CD4-positive, alpha-beta memory T cell (primary cell): Measurements from ENCODE around the gene LSM11. TPM values are rescaled to one million over a fixed set of nuclear protein-coding genes. Genes with fewer than 3 reads are reported as not detected.

Source experiments
- CTCF ChIA-PET: fragments of 350-600 bp; sonication (Branson Sonifier 250); formaldehyde crosslinking; loops from one replicate; lab custom pipeline; 2021; ENCODE audit warnings: inconsistent platforms; ENCODE audit not compliant: partially characterized antibody; lab: Charles Lee
- POLR2A ChIA-PET: fragments of 350-600 bp; sonication (Branson Sonifier 250); formaldehyde crosslinking; loops from one replicate; lab custom pipeline; 2021; ENCODE audit not compliant: partially characterized antibody; lab: Charles Lee
- DNase-seq, 5 donors: peaks; one replicate each; pipeline versions ENCODE4 v3.0.0 to v3.0.0-alpha.2; 2020 to 2022; ENCODE audit warnings: mixed read lengths in 1 of 5
- H3K27ac ChIP-seq: one replicate; pipeline ENCODE4 v1.7.0; 2013; ENCODE audit warnings: low read depth, low read length
- H3K27me3 ChIP-seq: 2 replicates; pipeline ENCODE4 v1.7.0; 2013; ENCODE audit warnings: mild to moderate bottlenecking, low read length, moderate library complexity; ENCODE audit not compliant: insufficient read depth
- H3K36me3 ChIP-seq: 2 replicates; pipeline ENCODE4 v1.7.0; 2013; ENCODE audit warnings: mild to moderate bottlenecking, low read length, moderate library complexity; ENCODE audit not compliant: insufficient read depth
- H3K4me1 ChIP-seq: 2 replicates; pipeline ENCODE4 v1.7.0; 2013; ENCODE audit warnings: mild to moderate bottlenecking, low read length, moderate library complexity; ENCODE audit not compliant: insufficient read depth
- H3K4me3 ChIP-seq, 2 donors: one replicate each; pipeline ENCODE4 v1.7.0; 2013; ENCODE audit warnings: low read length in 2 of 2, mild to moderate bottlenecking in 1 of 2
- H3K9me3 ChIP-seq, 2 donors: one replicate each; pipeline ENCODE4 v1.7.0; 2013; ENCODE audit warnings: low read length in 2 of 2, control low read depth in 1 of 2; ENCODE audit not compliant: control insufficient read depth in 1 of 2
- H3K27ac Mint-ChIP-seq, 7 donors: one replicate each; pipeline ENCODE4 v1.8.0; 2020 to 2021; ENCODE audit warnings: mixed read lengths in 7 of 7, mild to moderate bottlenecking in 6 of 7, inconsistent platforms in 3 of 7, moderate library complexity in 3 of 7
- H3K27me3 Mint-ChIP-seq, 2 donors: one replicate each; pipeline ENCODE4 v1.8.0; 2020 to 2021; ENCODE audit warnings: mixed read lengths in 2 of 2
- H3K36me3 Mint-ChIP-seq, 2 donors: one replicate each; pipeline ENCODE4 v1.8.0; 2020 to 2021; ENCODE audit warnings: mixed read lengths in 2 of 2, inconsistent platforms in 1 of 2, mild to moderate bottlenecking in 1 of 2
- H3K4me1 Mint-ChIP-seq, 4 donors: one replicate each; pipeline ENCODE4 v1.8.0; 2020 to 2021; ENCODE audit warnings: mixed read lengths in 4 of 4, mild to moderate bottlenecking in 1 of 4
- H3K4me3 Mint-ChIP-seq, 8 donors: one replicate each; pipeline ENCODE4 v1.8.0; 2020 to 2021; ENCODE audit warnings: mixed read lengths in 8 of 8, mild to moderate bottlenecking in 7 of 8, moderate library complexity in 6 of 8, inconsistent platforms in 3 of 8
- H3K9me3 Mint-ChIP-seq, 8 donors: one replicate each; pipeline ENCODE4 v1.8.0; 2020 to 2021; ENCODE audit warnings: mixed read lengths in 8 of 8, mild to moderate bottlenecking in 5 of 8, inconsistent platforms in 3 of 8, moderate library complexity in 1 of 8
- intact Hi-C: fragments of 100-400 bp; cut with micrococcal nuclease; formaldehyde crosslinking; loops from one replicate; pipeline ENCODE4 v1.15.1; 2023
- polyA plus RNA-seq, 2 donors: library from polyadenylated mRNA; unstranded; fragments of 300-500 nt; fragmentation: Illumina TruSeq; gene quantifications; one replicate each; pipeline ENCODE4 v1.2.3, GENCODE V29; 2021
- total RNA-seq, 2 experiments: library from RNA; stranded (reverse); gene quantifications; one replicate each; pipeline ENCODE4 v1.2.3, GENCODE V29; 2021

The LSM11 gene
- total and polyA plus RNA-seq, 4 experiments from 2014 or later = 0.57 to 4.8 (median 2.7) TPM

GRCh38 chr5:157749462-157749799 lies 5.9 kb downstream of the LSM11 start:
- no peak overlapping the region for H3K4me3 Mint-ChIP-seq
- Histone ChIP-seq H3K4me1 (peaks cover 9% of the 10 kb centered on the region), H3K27me3 (no peaks in the 10 kb centered on the region), H3K4me3 (no peak overlapping the region), H3K36me3 (peaks cover 7% of the 10 kb centered on the region), H3K9me3 (no peaks in the 10 kb centered on the region), H3K27ac (no peak overlapping the region)
- no peak for DNase-seq
- H3K4me1 Mint-ChIP-seq = peaks cover 9 to 18% (median 16%) of the 10 kb centered on the region in 4 donors
- intact Hi-C loops = no loop called here
- ChIA-PET CTCF (interaction anchor here (1.1 kb wide), 1 partner anchor 17 kb away, joined by 4 read pairs; no protein-coding TSS in a partner anchor), POLR2A (no interaction called here)
- H3K9me3 Mint-ChIP-seq = no peaks in the 10 kb centered on the region
- no peaks in the 10 kb centered on the region for H3K27me3 Mint-ChIP-seq
- peaks cover 11 to 19% of the 10 kb centered on the region in 2 donors for H3K36me3 Mint-ChIP-seq
- no peak overlapping the region for H3K27ac Mint-ChIP-seq

GRCh38 chr5:157750320-157750719 lies 6.8 kb downstream of the LSM11 start:
- Histone ChIP-seq H3K9me3 (no peaks in the 10 kb centered on the region), H3K4me1 (no peaks in the 10 kb centered on the region), H3K4me3 (no peak overlapping the region), H3K27ac (no peak overlapping the region), H3K36me3 (peaks cover 7% of the 10 kb centered on the region), H3K27me3 (no peaks in the 10 kb centered on the region)
- intact Hi-C loops = no loop called here
- no peak overlapping the region for H3K4me3 Mint-ChIP-seq
- no peak for DNase-seq
- H3K9me3 Mint-ChIP-seq = no peaks in the 10 kb centered on the region
- H3K4me1 Mint-ChIP-seq = peaks cover 2 to 10% (median 8%) of the 10 kb centered on the region in 4 donors
- CTCF ChIA-PET = interaction anchor here (0.9 kb wide), 1 partner anchor 12 kb away, joined by 3 read pairs; no protein-coding TSS in a partner anchor
- H3K36me3 Mint-ChIP-seq = peaks cover 13 to 25% of the 10 kb centered on the region in 2 donors
- POLR2A ChIA-PET = no interaction called here
- H3K27me3 Mint-ChIP-seq = no peaks in the 10 kb centered on the region
- no peak overlapping the region for H3K27ac Mint-ChIP-seq

- no peak overlapping the region for H3K27ac ChIP-seq
- CTCF ChIA-PET = interaction anchor here (4.8 kb wide), 1 partner anchor 12 kb away, joined by 30 read pairs; the partner anchor contains the start of gene LSM11
- no peak overlapping the region for H3K27ac Mint-ChIP-seq
These were observed 12.6 kb downstream of the LSM11 start for GRCh38 chr5:157756122-157756521.

GRCh38 chr5:157758706-157759105 lies 15.2 kb downstream of the LSM11 start:
- DNase-seq = no peak
- H3K27ac ChIP-seq = no peak overlapping the region
- no peaks in the 10 kb centered on the region for H3K9me3 Mint-ChIP-seq
- peaks cover 5% of the 10 kb centered on the region for H3K4me1 ChIP-seq
- no peaks in the 10 kb centered on the region for H3K36me3 ChIP-seq
- POLR2A ChIA-PET = no interaction called here
- no peaks in the 10 kb centered on the region for H3K9me3 ChIP-seq
- intact Hi-C loops = no loop called here
- H3K36me3 Mint-ChIP-seq = peaks cover 32 to 39% of the 10 kb centered on the region in 2 donors
- no peak overlapping the region for H3K4me3 ChIP-seq
- no peaks in the 10 kb centered on the region for H3K27me3 ChIP-seq
- CTCF ChIA-PET = interaction anchor here (0.9 to 2.0 kb wide), 5 partner anchors 15 to 326 kb away, joined by 3 to 9 read pairs (median 4); partner anchors contain the start of gene LSM11
- H3K4me3 Mint-ChIP-seq = no peak overlapping the region
- H3K27ac Mint-ChIP-seq = peak overlapping the region in 1 of 7 donors; percentile 38
- peaks cover 0 to 4% (median 0%) of the 10 kb centered on the region in 4 donors for H3K4me1 Mint-ChIP-seq
- no peaks in the 10 kb centered on the region for H3K27me3 Mint-ChIP-seq

More at GRCh38 chr5:157756122-157756521, 12.6 kb downstream of the LSM11 start:
- no peak overlapping the region for H3K4me3 Mint-ChIP-seq
- Histone ChIP-seq H3K27me3 (no peaks in the 10 kb centered on the region), H3K9me3 (no peaks in the 10 kb centered on the region), H3K36me3 (peaks cover 7% of the 10 kb centered on the region), H3K4me1 (no peaks in the 10 kb centered on the region), H3K4me3 (no peak overlapping the region)
- H3K9me3 Mint-ChIP-seq = no peaks in the 10 kb centered on the region
- H3K4me1 Mint-ChIP-seq = no peaks in the 10 kb centered on the region
- no peak for DNase-seq
- POLR2A ChIA-PET = no interaction called here
- intact Hi-C loops = no loop called here
- peaks cover 39 to 51% of the 10 kb centered on the region in 2 donors for H3K36me3 Mint-ChIP-seq
- H3K27me3 Mint-ChIP-seq = no peaks in the 10 kb centered on the region

GRCh38 chr5:157761690-157762621 lies 18.4 kb downstream of the LSM11 start:
- no peak overlapping the region for H3K4me3 Mint-ChIP-seq
- DNase-seq = peak in 4 of 5 donors; percentile 29 to 46 (median 41)
- Histone ChIP-seq H3K27me3 (no peaks in the 10 kb centered on the region), H3K4me1 (peaks cover 5% of the 10 kb centered on the region), H3K4me3 (no peak overlapping the region), H3K27ac (no peak overlapping the region), H3K36me3 (no peaks in the 10 kb centered on the region), H3K9me3 (no peaks in the 10 kb centered on the region)
- no peaks in the 10 kb centered on the region for H3K27me3 Mint-ChIP-seq
- POLR2A ChIA-PET = no interaction called here
- intact Hi-C loops = loop anchor here (1.0 to 2.0 kb wide), 2 partner anchors 233 to 1345 kb away; no protein-coding TSS in a partner anchor
- no peak overlapping the region for H3K27ac Mint-ChIP-seq
- CTCF ChIA-PET = interaction anchor here (0.6 to 4.7 kb wide), 22 partner anchors 8 to 1370 kb away, joined by 3 to 31 read pairs (median 4); partner anchors contain the start of gene LSM11
- no peaks in the 10 kb centered on the region for H3K9me3 Mint-ChIP-seq
- peaks cover 13 to 18% of the 10 kb centered on the region in 2 donors for H3K36me3 Mint-ChIP-seq
- H3K4me1 Mint-ChIP-seq = peaks cover 0 to 4% (median 0%) of the 10 kb centered on the region in 4 donors

GRCh38 chr5:157764531-157764930 lies 21.0 kb downstream of the LSM11 start:
- ChIA-PET CTCF (interaction anchor here (4.7 kb wide), 1 partner anchor 11 kb away, joined by 24 read pairs; no protein-coding TSS in a partner anchor), POLR2A (no interaction called here)
- Mint-ChIP-seq H3K27ac (no peak overlapping the region), H3K9me3 (no peaks in the 10 kb centered on the region), H3K4me1 (peaks cover 0 to 4% (median 0%) of the 10 kb centered on the region in 4 donors), H3K27me3 (no peaks in the 10 kb centered on the region), H3K4me3 (no peak overlapping the region), H3K36me3 (peaks cover 6 to 7% of the 10 kb centered on the region in 2 donors)
- H3K9me3 ChIP-seq = no peaks in the 10 kb centered on the region
- no peaks in the 10 kb centered on the region for H3K36me3 ChIP-seq
- no peak overlapping the region for H3K27ac ChIP-seq
- DNase-seq = no peak
- H3K4me1 ChIP-seq = peaks cover 5% of the 10 kb centered on the region
- H3K27me3 ChIP-seq = no peaks in the 10 kb centered on the region
- H3K4me3 ChIP-seq = no peak overlapping the region
- intact Hi-C loops = no loop called here

GRCh38 chr5:157766442-157766841 lies 22.9 kb downstream of the LSM11 start:
- Histone ChIP-seq H3K27me3 (no peaks in the 10 kb centered on the region), H3K4me1 (peaks cover 5% of the 10 kb centered on the region), H3K36me3 (no peaks in the 10 kb centered on the region), H3K27ac (no peak overlapping the region), H3K4me3 (no peak overlapping the region), H3K9me3 (no peaks in the 10 kb centered on the region)
- Mint-ChIP-seq H3K36me3 (peaks cover 0 to 1% of the 10 kb centered on the region in 2 donors), H3K27ac (no peak overlapping the region), H3K4me3 (no peak overlapping the region), H3K27me3 (peaks cover 1 to 3% of the 10 kb centered on the region in 2 donors), H3K9me3 (peaks cover 0 to 3% (median 0%) of the 10 kb centered on the region in 8 donors), H3K4me1 (peaks cover 0 to 4% (median 0%) of the 10 kb centered on the region in 4 donors)
- ChIA-PET CTCF (interaction anchor here (1.4 kb wide), 1 partner anchor 17 kb away, joined by 4 read pairs; no protein-coding TSS in a partner anchor), POLR2A (no interaction called here)
- intact Hi-C loops = no loop called here
- no peak for DNase-seq
